Nephron progenitor cell (in vitro differentiated cells): Measurements from ENCODE around the gene BACE2.
A peak's percentile ranks its signal among the peaks of the same experiment; 100 is the strongest.

Experiments used
- DNase-seq: peaks from one replicate; pipeline ENCODE4 v3.0.0; 2021
- H3K27ac Mint-ChIP-seq: 2 replicates; pipeline ENCODE4 v1.8.0; 2021; ENCODE audit warnings: mild to moderate bottlenecking, moderate library complexity, mixed read lengths
- H3K27me3 Mint-ChIP-seq: 2 replicates; pipeline ENCODE4 v1.8.0; 2021; ENCODE audit warnings: mild to moderate bottlenecking, low read depth, mixed read lengths; ENCODE audit not compliant: poor library complexity
- H3K36me3 Mint-ChIP-seq: 2 replicates; pipeline ENCODE4 v1.8.0; 2021; ENCODE audit warnings: low read depth, mixed read lengths
- H3K4me1 Mint-ChIP-seq: 2 replicates; pipeline ENCODE4 v1.8.0; 2021; ENCODE audit warnings: mixed read lengths
- H3K4me3 Mint-ChIP-seq: 2 replicates; pipeline ENCODE4 v1.8.0; 2021; ENCODE audit warnings: mild to moderate bottlenecking, moderate library complexity, mixed read lengths
- H3K9me3 Mint-ChIP-seq: 2 replicates; pipeline ENCODE4 v1.8.0; 2021; ENCODE audit warnings: mild to moderate bottlenecking, moderate library complexity, mixed read lengths
- CTCF ChIP-seq: fragments of 200-600 bp; sonication (generic); IDR thresholded peaks from 2 replicates; pipeline ENCODE4 v1.5.0; 2021; ENCODE audit warnings: antibody characterized with exemption

The BACE2 gene

GRCh38 chr21:41228006-41228370 lies 60.0 kb downstream of the BACE2 start:
- H3K4me1 Mint-ChIP-seq = peaks cover 33% of the 10 kb centered on the region
- H3K9me3 Mint-ChIP-seq = peaks cover 5% of the 10 kb centered on the region
- peaks cover 3% of the 10 kb centered on the region for H3K27me3 Mint-ChIP-seq
- H3K4me3 Mint-ChIP-seq = no peak overlapping the region
- H3K36me3 Mint-ChIP-seq = peaks cover 37% of the 10 kb centered on the region
- TF ChIP-seq CTCF = no peak
- H3K27ac Mint-ChIP-seq = no peak overlapping the region
- no peak for DNase-seq

- no peak for DNase-seq
- peaks cover 33% of the 10 kb centered on the region for H3K4me1 Mint-ChIP-seq
- no peak overlapping the region for H3K27ac Mint-ChIP-seq
- TF ChIP-seq CTCF = no peak
- peaks cover 3% of the 10 kb centered on the region for H3K27me3 Mint-ChIP-seq
- H3K36me3 Mint-ChIP-seq = peaks cover 37% of the 10 kb centered on the region
- H3K4me3 Mint-ChIP-seq = no peak overlapping the region
- peaks cover 5% of the 10 kb centered on the region for H3K9me3 Mint-ChIP-seq
These were observed 60.5 kb downstream of the BACE2 start for GRCh38 chr21:41228492-41228891.

GRCh38 chr21:41228958-41229357 lies 61.0 kb downstream of the BACE2 start:
- H3K4me1 Mint-ChIP-seq = peaks cover 33% of the 10 kb centered on the region
- H3K4me3 Mint-ChIP-seq = no peak overlapping the region
- H3K27me3 Mint-ChIP-seq = peaks cover 3% of the 10 kb centered on the region
- no peak for DNase-seq
- peaks cover 33% of the 10 kb centered on the region for H3K36me3 Mint-ChIP-seq
- H3K27ac Mint-ChIP-seq = no peak overlapping the region
- no peak for TF ChIP-seq CTCF
- peaks cover 5% of the 10 kb centered on the region for H3K9me3 Mint-ChIP-seq

- H3K36me3 Mint-ChIP-seq = peaks cover 33% of the 10 kb centered on the region
- peaks cover 3% of the 10 kb centered on the region for H3K27me3 Mint-ChIP-seq
- no peak for TF ChIP-seq CTCF
- H3K4me1 Mint-ChIP-seq = peaks cover 33% of the 10 kb centered on the region
- peak overlapping the region; percentile 82 for H3K27ac Mint-ChIP-seq
- DNase-seq = no peak
- no peak overlapping the region for H3K4me3 Mint-ChIP-seq
- H3K9me3 Mint-ChIP-seq = peaks cover 5% of the 10 kb centered on the region
These were observed 61.7 kb downstream of the BACE2 start for GRCh38 chr21:41229509-41230248.

GRCh38 chr21:41230497-41230896 lies 62.5 kb downstream of the BACE2 start:
- no peak overlapping the region for H3K4me3 Mint-ChIP-seq

More at GRCh38 chr21:41230497-41230896, 62.5 kb downstream of the BACE2 start:
- Mint-ChIP-seq H3K36me3 (peaks cover 33% of the 10 kb centered on the region), H3K9me3 (peaks cover 5% of the 10 kb centered on the region), H3K4me1 (peaks cover 32% of the 10 kb centered on the region), H3K27me3 (peaks cover 3% of the 10 kb centered on the region), H3K27ac (no peak overlapping the region)
- no peak for TF ChIP-seq CTCF
- DNase-seq = no peak
